Activated naive CD8-positive, alpha-beta T cell treated with anti-CD3 and anti-CD28 coated beads, Interleukin-2, amount 50 U/mL, for 16 hours (primary cell): ENCODE data around the gene NAT14.
"Not testable (repeated sequence)": the region's sequence is repeated elsewhere in the genome, so short reads cannot be mapped to it uniquely, and the experiment has no call there.

Source experiments
- DNase-seq: peaks from one replicate; pipeline ENCODE4 v3.0.0-alpha.2; 2020; ENCODE audit warnings: low read depth, low spot score

NAT14 gene

GRCh38 chr19:55486971-55487923, 2.3 kb downstream of the NAT14 start:
- no peak for DNase-seq

DNA sequence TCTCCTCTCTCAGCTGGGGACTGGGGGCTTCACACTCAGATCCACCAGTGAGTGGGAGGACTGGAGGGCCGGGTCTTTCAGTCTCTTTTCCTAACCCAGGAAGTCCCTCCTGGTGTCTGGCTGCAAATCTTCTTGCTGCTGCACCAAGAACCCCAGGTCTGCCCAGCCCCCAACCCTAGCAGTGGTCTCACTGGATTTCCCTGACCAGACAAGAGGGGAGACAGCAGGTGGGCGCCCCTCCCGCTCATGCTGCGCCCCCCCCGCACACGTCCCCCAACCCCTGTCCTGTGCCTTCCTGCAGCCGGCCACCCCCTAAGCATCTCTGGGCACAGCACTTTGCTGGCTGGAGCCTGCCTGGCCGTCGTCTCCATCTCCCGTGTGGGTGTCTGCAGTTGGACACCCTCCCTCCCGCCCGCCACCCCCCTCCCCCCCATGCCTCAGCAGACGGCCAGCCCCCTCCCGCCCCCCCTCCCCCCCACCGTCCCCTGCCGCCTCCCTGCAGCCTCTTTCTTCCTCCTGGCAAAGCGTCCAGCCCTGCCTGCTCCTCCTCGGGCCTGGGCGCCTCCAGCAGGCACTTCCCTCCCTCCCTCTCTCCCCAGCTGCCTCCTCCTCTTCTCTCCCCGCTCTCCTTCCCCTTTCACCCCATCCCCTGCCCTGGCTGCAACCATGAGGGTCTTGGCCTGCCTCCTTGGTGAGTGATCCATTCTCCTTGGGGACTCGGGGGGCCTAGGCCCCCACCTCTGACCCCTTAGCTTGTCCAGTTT, 3.1 kb downstream of the NAT14 start, which contains the start of gene SSC5D:
Gene SSC5D (plus strand): TSS at position 513 of the 764 bp plus-strand sequence. CDS start 154 bp downstream, at position 667.
- DNase-seq: no peak

DNA sequence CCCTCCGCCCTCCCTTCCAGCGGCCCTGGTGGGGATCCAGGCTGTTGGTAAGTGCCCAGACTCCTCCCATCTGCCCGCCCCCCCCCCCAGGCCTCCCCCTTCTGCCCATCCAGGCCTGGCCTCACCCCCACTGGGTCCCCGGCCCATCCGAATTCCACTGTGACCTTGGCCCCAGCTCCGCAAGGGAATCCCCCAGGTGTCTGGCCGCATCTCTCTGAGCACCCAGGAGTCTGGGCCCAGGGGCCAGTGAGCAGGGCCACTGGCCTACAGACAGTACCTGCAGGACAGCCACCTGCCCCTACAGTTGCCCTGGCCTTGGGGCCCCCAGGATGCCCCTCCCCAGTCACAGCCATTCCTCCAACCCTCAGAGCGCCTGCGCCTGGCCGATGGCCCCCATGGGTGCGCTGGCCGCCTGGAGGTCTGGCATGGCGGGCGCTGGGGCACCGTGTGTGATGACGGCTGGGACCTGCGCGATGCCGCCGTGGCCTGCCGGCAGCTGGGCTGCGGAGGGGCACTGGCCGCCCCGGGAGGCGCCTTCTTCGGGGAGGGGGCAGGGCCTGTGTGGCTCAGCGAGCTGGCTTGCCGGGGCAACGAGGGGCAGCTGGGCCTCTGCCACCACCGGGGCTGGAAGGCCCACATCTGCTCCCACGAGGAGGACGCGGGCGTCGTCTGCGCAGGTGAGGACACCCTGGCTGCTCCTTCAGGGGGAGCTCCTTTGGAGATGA, 4.2 kb downstream of the NAT14 start:
- no peak for DNase-seq

DNA sequence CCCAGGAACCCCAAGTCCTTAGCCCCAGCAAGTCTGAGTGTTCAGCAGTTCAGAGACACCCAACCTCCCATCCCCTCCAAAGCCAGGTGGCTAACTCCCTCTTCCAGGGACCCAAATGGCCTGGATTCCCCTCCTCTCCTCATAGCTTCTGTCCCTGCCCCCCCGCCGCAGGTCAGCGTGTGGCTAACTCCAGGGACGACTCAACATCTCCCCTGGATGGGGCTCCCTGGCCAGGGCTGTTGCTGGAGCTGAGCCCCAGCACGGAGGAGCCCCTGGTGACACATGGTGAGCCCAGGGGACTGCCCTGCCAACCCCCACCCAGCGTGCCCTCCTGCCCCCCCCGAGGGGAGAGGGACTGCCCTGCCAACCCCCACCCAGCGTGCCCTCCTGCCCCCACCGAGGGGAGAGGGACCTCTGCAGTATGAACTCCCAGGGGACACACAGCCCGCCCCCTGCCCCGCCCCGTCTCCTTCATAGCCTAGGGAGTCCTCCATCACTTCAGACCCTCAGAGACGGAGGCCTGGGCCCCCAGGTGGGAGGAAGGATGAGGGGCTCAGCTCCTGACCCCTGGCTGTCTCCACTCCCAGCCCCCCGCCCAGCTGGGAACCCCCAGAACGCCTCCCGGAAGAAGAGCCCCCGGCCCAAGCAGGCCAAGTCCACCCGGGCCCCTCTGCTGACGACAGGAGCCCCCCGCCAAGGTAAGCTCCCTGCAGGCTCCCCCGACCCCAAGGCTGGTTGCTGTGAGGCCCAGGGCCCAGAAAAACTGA, 4.9 kb downstream of the NAT14 start:
- no peak for DNase-seq

DNA sequence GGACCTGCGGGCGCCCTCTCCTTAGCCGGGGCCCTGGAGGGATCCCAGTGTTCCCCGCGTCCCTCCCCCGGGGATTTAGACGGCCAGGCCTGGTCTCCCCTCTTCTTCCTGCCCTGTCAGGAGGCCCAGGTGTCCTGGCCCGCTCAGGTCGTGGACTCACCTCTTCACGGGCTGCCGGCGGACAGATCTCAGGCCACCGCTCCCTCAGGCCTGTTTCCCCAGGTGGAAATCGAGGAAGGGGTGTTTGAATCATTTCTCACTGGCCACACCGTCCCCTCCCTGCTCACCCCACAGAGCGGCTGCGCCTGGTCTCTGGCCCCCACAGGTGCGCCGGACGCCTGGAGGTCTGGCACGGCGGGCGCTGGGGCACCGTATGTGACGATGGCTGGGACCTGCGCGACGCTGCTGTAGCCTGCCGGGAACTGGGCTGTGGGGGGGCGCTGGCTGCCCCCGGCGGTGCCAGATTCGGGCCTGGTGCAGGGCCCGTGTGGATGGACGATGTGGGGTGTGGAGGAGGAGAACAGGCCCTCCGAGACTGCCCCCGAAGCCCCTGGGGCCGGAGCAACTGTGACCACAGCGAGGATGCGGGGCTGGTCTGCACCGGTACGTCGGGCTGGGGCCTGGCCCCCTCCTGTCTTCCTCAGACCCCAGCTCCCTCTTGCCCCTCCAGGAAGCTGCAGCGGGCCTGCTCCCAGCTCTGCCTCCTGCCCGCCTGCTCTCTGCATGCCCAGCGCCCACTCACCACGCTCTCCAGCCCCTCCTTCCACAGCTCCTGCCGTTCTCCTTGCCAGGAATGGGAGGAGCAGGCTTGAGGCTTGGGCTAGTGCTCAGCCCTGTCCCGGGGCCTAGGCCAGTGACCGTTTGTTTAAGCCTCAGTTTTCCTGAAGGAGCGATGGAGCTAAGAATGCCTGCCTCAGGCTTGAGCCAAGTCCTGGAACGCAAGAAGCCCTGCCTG, 5.8 kb downstream of the NAT14 start:
- DNase-seq: no peak

DNA sequence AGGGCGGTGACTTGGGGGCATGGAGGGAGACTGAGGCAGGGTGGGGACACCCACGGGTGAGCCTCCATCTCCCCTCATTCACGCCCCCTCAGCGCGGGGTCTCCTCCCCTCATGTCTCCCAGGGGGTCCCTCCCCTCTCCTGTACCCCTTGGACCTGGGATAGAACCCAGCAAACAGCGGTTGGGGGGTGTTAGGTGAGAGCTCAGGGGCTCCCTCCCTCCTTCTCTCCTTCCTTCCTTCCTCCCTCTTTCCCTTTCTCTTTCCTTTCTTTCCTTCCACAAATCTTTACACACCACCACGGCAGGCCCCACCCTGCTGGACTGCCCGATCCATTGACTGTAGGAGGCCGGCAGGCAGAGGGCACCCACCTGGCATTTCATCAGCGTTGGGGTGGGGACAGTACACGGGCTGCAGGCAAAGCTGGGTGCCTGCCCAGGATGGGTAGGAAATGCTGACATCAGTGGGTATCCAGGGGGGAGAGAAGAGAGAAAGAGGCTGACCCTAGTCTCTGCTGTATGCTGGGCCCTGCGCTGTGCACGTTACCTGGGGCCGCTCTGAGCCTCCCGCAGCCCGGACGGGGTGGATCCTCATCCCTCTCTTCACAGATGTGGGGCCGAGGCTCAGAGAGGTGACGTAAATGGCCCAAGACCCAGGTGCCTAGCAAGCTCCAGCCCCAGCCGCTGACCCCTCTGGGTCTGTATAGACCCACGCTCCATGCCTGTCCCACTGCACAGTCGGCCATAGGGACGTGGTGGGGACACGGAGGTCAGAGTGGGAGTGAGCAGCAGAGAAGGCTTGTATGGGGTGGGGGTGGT, 6.8 kb downstream of the NAT14 start:
- DNase-seq: no peak

DNA sequence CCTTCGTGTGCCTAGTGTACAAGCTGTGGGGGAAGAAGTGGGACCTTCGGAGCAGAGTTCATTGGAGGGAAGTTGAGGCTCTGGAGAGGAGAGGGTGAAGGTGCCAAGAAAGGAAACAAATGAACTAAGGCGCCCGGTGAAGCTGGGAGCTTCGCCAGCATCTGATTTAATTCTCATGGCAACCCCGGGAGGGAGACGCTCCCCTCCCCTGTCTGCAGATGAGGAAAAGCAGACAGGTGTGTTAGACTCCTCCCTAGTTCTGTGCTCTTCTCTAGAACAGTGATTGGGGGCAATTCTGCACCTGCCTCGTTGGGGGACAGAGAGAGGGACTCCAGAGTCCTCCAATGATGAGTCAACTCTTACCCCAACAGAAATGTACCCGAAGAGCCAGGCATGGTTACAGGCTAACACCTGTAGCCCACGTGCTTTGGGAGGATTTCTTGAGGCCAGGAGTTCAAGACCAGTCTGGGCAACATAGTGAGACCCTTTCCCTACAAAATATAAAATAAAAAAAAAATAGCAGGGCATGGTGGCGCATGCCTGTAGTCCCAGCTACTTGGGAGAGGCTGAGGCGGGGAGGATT, 7.5 kb downstream of the NAT14 start:
- no peak for DNase-seq

DNA sequence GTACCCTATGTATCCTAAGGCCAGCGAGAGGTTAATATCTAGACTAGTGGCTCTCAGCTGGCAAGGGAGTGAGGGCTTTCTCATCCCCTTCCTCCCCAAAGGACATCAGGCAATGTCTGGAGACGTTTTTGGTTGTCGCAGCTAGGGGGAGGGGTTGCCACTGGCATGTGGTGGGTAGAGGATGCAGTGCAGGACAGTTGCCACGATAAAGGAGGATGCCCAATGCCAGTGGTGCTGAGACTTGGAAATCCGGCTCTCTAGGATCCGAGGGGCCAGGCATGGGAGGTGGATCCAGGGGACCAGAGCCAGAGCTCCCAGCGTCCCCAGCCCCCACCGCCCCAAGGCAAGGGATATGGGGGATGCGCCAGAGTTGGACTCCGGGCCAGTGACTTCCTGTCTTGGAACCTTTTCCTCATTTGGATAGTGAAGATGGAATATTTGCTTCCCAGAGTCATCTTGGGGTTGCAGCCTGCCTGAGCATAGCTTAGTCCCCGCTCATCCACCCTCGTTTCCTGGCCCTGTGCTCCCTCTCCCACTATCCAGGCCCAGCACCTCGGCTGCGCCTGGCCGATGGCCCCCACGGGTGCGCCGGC, 8.2 kb downstream of the NAT14 start:
- DNase-seq: no peak

DNA sequence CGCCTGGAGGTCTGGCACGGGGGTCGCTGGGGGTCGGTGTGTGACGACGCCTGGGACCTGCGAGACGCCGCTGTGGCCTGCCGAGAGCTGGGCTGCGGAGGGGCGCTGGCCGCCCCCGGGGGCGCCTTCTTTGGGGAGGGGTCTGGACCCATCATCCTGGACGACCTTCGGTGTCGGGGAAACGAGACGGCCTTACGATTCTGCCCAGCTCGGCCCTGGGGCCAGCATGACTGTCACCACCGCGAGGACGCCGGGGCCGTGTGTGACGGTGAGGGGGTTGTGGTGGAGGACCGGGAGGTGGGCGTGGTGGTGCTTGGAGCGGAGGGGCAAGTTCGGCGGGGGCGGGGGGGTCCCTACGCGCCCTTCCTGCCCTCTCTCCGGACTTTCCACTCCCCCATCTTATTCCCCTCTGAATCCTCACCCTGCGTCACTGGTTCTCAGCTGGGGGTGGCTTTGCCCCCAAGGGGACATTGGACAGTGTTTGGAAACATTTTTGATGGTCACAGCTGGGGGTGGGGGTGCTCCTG, 8.7 kb downstream of the NAT14 start:
- no peak for DNase-seq

DNA sequence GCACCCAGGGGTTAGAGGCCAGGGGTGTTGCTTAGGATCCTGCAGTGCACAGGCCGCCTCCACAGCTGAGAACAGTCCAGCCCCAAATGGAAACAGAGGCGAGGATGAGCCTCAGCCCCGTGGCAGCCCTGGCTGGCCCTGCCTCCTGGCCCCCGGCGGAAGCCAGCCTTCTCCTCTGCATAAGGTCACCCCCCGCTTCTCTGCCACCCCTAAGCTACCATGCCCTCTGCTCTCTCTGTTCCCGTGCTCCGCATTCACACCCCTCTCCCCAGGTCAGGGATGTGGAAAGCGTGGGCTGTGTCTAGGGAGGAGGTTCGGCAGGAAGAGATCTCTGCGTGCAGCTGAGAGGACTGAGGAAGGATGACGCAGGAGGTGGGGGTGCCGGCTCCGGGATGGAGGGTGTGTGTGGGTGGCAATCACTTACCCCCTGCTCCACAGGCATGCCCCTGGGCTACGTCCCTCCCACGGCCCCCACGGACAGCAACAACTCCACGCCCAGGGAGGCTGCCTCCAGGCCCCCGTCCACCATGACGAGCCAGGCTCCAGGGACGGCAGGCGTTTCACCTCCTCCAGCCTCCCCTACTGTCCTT, 9.3 kb downstream of the NAT14 start:
- no peak for DNase-seq

DNA sequence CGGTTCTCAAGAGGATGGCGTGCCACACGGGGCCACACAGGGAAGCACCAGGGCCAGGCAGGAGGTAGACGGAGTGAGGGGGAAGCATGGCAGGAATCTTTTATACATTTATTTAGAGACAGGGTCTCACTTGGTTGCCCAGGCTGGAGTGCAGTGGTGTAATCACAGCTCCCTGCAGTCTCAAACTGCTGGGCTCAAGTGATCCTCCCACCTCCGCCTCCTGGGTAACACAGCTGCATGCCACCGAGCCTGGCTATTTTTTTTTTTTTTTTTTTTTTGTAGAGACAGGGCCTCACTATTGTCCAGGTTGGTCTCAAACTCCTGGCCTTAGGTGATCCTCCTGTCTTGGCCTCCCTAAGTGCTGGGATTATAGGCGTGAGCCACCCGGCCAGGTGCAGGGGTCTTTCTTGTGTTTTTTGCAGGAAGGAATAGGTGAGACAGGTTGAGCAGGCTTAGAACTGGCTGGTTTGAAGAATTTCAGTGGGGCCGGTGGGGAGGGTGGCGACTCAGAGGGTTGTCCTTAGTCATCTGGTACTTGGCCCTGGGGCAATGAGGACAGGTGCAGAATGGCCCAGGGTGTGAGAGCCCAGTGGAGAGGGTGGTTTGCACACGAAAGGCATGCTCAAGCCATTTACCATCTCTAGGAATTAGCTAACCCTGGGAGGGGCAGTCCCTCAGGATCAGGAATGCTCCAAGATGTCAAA, 10.8 kb downstream of the NAT14 start:
- DNase-seq: no peak

GRCh38 chr19:55496820-55497219, 11.8 kb downstream of the NAT14 start:
- DNase-seq: not testable (repeated sequence)

- DNase-seq: no peak
These were observed 12.8 kb downstream of the NAT14 start for GRCh38 chr19:55497763-55498162.

GRCh38 chr19:55498246-55498840, 13.4 kb downstream of the NAT14 start:
- no peak for DNase-seq

DNA sequence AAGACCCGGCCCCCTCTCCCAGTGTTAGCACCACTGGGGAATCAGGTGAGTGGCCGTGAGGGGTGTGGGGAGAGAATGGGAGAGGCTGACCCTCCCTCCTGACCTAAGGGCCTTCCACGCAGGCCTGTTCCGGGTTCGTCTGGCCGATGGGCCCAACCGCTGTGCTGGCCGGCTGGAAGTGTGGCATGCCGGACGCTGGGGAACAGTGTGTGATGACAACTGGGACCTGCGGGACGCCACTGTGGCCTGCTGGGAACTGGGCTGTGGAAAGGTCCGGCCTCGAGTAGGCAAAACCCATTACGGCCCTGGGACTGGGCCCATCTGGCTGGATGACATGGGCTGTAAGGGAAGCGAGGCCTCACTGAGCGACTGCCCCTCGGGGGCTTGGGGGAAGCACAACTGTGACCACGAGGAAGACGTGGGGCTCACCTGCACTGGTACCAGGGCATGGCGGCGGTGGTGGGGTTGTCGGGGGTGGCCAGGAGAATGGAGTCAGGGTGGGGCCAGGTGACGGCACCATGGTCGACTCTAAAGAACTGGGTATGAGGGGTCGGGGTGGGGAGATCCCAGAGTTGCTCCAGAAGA, 15.5 kb downstream of the NAT14 start:
- no peak for DNase-seq

GRCh38 chr19:55502197-55502952, 17.4 kb downstream of the NAT14 start:
- no peak for DNase-seq
